ENCODE results near the gene ILDR2.

ILDR2 gene

GRCh38 chr1:166918088-166918955 lies 57.0 kb downstream of the ILDR2 start:
- H3K79me2 ChIP-seq (ENCODE audit: low read length) = no peaks in the 10 kb centered on the region
- no peaks in the 10 kb centered on the region for H3F3A ChIP-seq (ENCODE audit: insufficient read depth, low read length)
- no peak overlapping the region for H3K9ac ChIP-seq (ENCODE audit: low read length)
- no peak overlapping the region for H2AFZ ChIP-seq (ENCODE audit: low read length)
- TF ChIP-seq EZH2phosphoT487 (IDR thresholded peaks at IDR 0.05; ENCODE audit: low read length) (no peak), CTCF (IDR thresholded peaks at IDR 0.05; ENCODE audit: low read length) (no peak), EZH2 (optimal IDR thresholded peaks at IDR 0.05; ENCODE audit: low read depth, low read length) (no peak)
- no peak overlapping the region for H3K4me2 ChIP-seq (ENCODE audit: low read depth, low read length)
- no peaks in the 10 kb centered on the region for H3K9me2 ChIP-seq (replicated peaks; ENCODE audit: insufficient read depth, low read length)
- H4K20me1 ChIP-seq (ENCODE audit: insufficient read depth, low read length) = no peaks in the 10 kb centered on the region
- no peak for DNase-seq
- no peak overlapping the region for H3K4me3 ChIP-seq (ENCODE audit: low read length)
- H3K9me3 ChIP-seq (replicated peaks; ENCODE audit: insufficient read depth, low read length) = no peaks in the 10 kb centered on the region
- H3K36me3 ChIP-seq (replicated peaks; ENCODE audit: insufficient read depth, low read length) = no peaks in the 10 kb centered on the region
- H3K4me1 ChIP-seq (ENCODE audit: low read length) = no peaks in the 10 kb centered on the region
- H3K27ac ChIP-seq (ENCODE audit: low read length) = no peak overlapping the region
- H3K27me3 ChIP-seq (replicated peaks; ENCODE audit: insufficient read depth, low read length) = no peaks in the 10 kb centered on the region

- no peak overlapping the region for H3K4me2 ChIP-seq (ENCODE audit: low read depth, low read length)
- H4K20me1 ChIP-seq (ENCODE audit: insufficient read depth, low read length) = no peaks in the 10 kb centered on the region
- H3F3A ChIP-seq (ENCODE audit: insufficient read depth, low read length) = no peaks in the 10 kb centered on the region
- H3K79me2 ChIP-seq (ENCODE audit: low read length) = no peaks in the 10 kb centered on the region
- no peaks in the 10 kb centered on the region for H3K9me3 ChIP-seq (replicated peaks; ENCODE audit: insufficient read depth, low read length)
- H3K9ac ChIP-seq (ENCODE audit: low read length) = no peak overlapping the region
- no peaks in the 10 kb centered on the region for H3K4me1 ChIP-seq (ENCODE audit: low read length)
- H3K36me3 ChIP-seq (replicated peaks; ENCODE audit: insufficient read depth, low read length) = no peaks in the 10 kb centered on the region
- no peaks in the 10 kb centered on the region for H3K27me3 ChIP-seq (replicated peaks; ENCODE audit: insufficient read depth, low read length)
- no peak for DNase-seq
- no peak overlapping the region for H2AFZ ChIP-seq (ENCODE audit: low read length)
- no peaks in the 10 kb centered on the region for H3K9me2 ChIP-seq (replicated peaks; ENCODE audit: insufficient read depth, low read length)
- no peak for TF ChIP-seq CTCF (IDR thresholded peaks at IDR 0.05; ENCODE audit: low read length)
- no peak for TF ChIP-seq EZH2phosphoT487 (IDR thresholded peaks at IDR 0.05; ENCODE audit: low read length)
- TF ChIP-seq EZH2 (optimal IDR thresholded peaks at IDR 0.05; ENCODE audit: low read depth, low read length) = no peak
- H3K27ac ChIP-seq (ENCODE audit: low read length) = no peak overlapping the region
- no peak overlapping the region for H3K4me3 ChIP-seq (ENCODE audit: low read length)
Measured at GRCh38 chr1:166915941-166916340, 59.4 kb downstream of the ILDR2 start.

GRCh38 chr1:166915042-166915441 lies 60.3 kb downstream of the ILDR2 start:
- no peak overlapping the region for H3K4me2 ChIP-seq (ENCODE audit: low read depth, low read length)
- H4K20me1 ChIP-seq (ENCODE audit: insufficient read depth, low read length) = no peaks in the 10 kb centered on the region
- DNase-seq = no peak
- H3K27ac ChIP-seq (ENCODE audit: low read length) = no peak overlapping the region
- no peak overlapping the region for H3K9ac ChIP-seq (ENCODE audit: low read length)
- no peaks in the 10 kb centered on the region for H3K79me2 ChIP-seq (ENCODE audit: low read length)
- H3K36me3 ChIP-seq (replicated peaks; ENCODE audit: insufficient read depth, low read length) = no peaks in the 10 kb centered on the region
- no peaks in the 10 kb centered on the region for H3F3A ChIP-seq (ENCODE audit: insufficient read depth, low read length)
- H2AFZ ChIP-seq (ENCODE audit: low read length) = no peak overlapping the region
- H3K9me3 ChIP-seq (replicated peaks; ENCODE audit: insufficient read depth, low read length) = no peaks in the 10 kb centered on the region
- no peaks in the 10 kb centered on the region for H3K9me2 ChIP-seq (replicated peaks; ENCODE audit: insufficient read depth, low read length)
- 0 out of 2 replicates have a peak, but pooled peaks cover 5% of the 10 kb centered on the region for H3K4me1 ChIP-seq (ENCODE audit: low read length)
- H3K4me3 ChIP-seq (ENCODE audit: low read length) = no peak overlapping the region
- no peaks in the 10 kb centered on the region for H3K27me3 ChIP-seq (replicated peaks; ENCODE audit: insufficient read depth, low read length)
- TF ChIP-seq CTCF (IDR thresholded peaks at IDR 0.05; ENCODE audit: low read length) (no peak), EZH2phosphoT487 (IDR thresholded peaks at IDR 0.05; ENCODE audit: low read length) (no peak), EZH2 (optimal IDR thresholded peaks at IDR 0.05; ENCODE audit: low read depth, low read length) (no peak)
